HepG2 (cell line): ENCODE data around the gene PIBF1. TPM values are rescaled to one million over a fixed set of nuclear protein-coding genes. Genes with fewer than 3 reads are reported as not detected.

Experiments
- ATAC-seq: fragments of 200-7000 bp; cut with Tn5 transposase; 3 replicates; pipeline ENCODE4 v1.9.1; 2020; ENCODE audit warnings: mild to moderate bottlenecking, moderate library complexity
- BruUV-seq: library from RNA; stranded (reverse); fragments of 400-500 nt; replicated peaks from 2 replicates; lab custom pipeline; 2021; lab: Mats Ljungman, UMichigan
- CTCF ChIA-PET: fragments of 300-600 bp; formaldehyde crosslinking; extraction: SDS; loops from one replicate; lab custom pipeline; 2021; ENCODE audit warnings: low total read pairs, inconsistent platforms, low intra/inter-chr PET ratio; lab: Yijun Ruan, JAX
- POLR2A ChIA-PET: fragments of 350-600 bp; sonication (Branson Sonifier 250); formaldehyde crosslinking; loops from one replicate; lab custom pipeline; 2020; ENCODE audit warnings: antibody characterized with exemption, inconsistent platforms; lab: Yijun Ruan, JAX
- DNase-seq: peaks from one replicate; pipeline ENCODE4 v3.0.0-alpha.2; 2015; ENCODE audit warnings: low spot score
- FAIRE-seq: peaks from 3 replicates; lab custom pipeline; 2011; peaks lifted over from hg19 to GRCh38; lab: Jason Lieb, UNC
- H2AFZ ChIP-seq: one replicate; pipeline ENCODE4 v1.6.1; 2011; ENCODE audit warnings: low read length, inconsistent platforms
- H3K27ac ChIP-seq: fragments of 300-600 bp; 3 replicates; pipeline ENCODE4 v1.8.0; 2011; ENCODE audit warnings: mixed run types, mild to moderate bottlenecking, mixed read lengths, low read length, inconsistent platforms; ENCODE audit not compliant: insufficient read depth; ENCODE audit errors: extremely low read length
- H3K27me3 ChIP-seq, 2 experiments: fragments of 200-600 bp in 1 of 2; 2 replicates in 1 of 2; 3 replicates in 1 of 2; pipeline versions ENCODE4 v1.6.0 to v1.8.0; 2011; ENCODE audit warnings: low read length in 2 of 2, mild to moderate bottlenecking in 2 of 2, moderate library complexity in 2 of 2, inconsistent platforms in 1 of 2; ENCODE audit not compliant: insufficient read depth in 2 of 2, control insufficient read depth in 1 of 2
- H3K36me3 ChIP-seq, 2 experiments: fragments of 200-600 bp in 1 of 2; replicated peaks in 1 of 2; 2 replicates in 1 of 2; 3 replicates in 1 of 2; pipeline versions ENCODE4 v1.5.1 to v1.8.0; 2011; ENCODE audit warnings: low read length in 2 of 2, inconsistent platforms in 1 of 2; ENCODE audit not compliant: insufficient read depth in 2 of 2, control insufficient read depth in 1 of 2
- H3K4me1 ChIP-seq: 2 replicates; pipeline ENCODE4 v1.5.1; 2012; ENCODE audit warnings: low read length, inconsistent platforms; ENCODE audit not compliant: insufficient read depth
- H3K4me2 ChIP-seq: 2 replicates; pipeline ENCODE4 v1.6.0; 2011; ENCODE audit warnings: low read depth, low read length, inconsistent platforms
- H3K4me3 ChIP-seq, 3 experiments: fragments of 200-600 bp in 1 of 3; sonication (generic), shearing (Covaris generic) in 1 of 3; replicated peaks in 1 of 3; 2 replicates each; pipeline ENCODE4 v1.5.1; 2011 to 2016; ENCODE audit warnings: low read length in 3 of 3, inconsistent platforms in 2 of 3, low read depth in 2 of 3, mild to moderate bottlenecking in 2 of 3, control low read depth in 1 of 3, mixed read lengths in 1 of 3; ENCODE audit not compliant: insufficient read depth in 1 of 3
- H3K79me2 ChIP-seq: one replicate; pipeline ENCODE4 v1.6.1; 2011; ENCODE audit warnings: low read length, inconsistent platforms; ENCODE audit not compliant: insufficient read depth
- H3K9ac ChIP-seq: 2 replicates; pipeline ENCODE4 v1.6.0; 2011; ENCODE audit warnings: mild to moderate bottlenecking, low read depth, low read length, inconsistent platforms; ENCODE audit not compliant: insufficient read depth
- H3K9me3 ChIP-seq: 2 replicates; pipeline ENCODE4 v1.5.1; 2012; ENCODE audit warnings: mild to moderate bottlenecking, low read length
- H4K20me1 ChIP-seq: 2 replicates; pipeline ENCODE4 v1.6.0; 2011; ENCODE audit warnings: inconsistent platforms, mild to moderate bottlenecking, low read length, moderate library complexity; ENCODE audit not compliant: insufficient read depth
- ARID5B ChIP-seq: IDR thresholded peaks from 2 replicates; pipeline ENCODE4 v1.4.0; 2020; ENCODE audit warnings: mild to moderate bottlenecking, missing genetic modification reagents
- CHD2 ChIP-seq: IDR thresholded peaks from 2 replicates; pipeline ENCODE4 v1.6.1; 2011; ENCODE audit warnings: low read depth, low read length, improper control_type of control experiment
- GTF2F1 ChIP-seq: fragments of 150-350 bp; IDR thresholded peaks from 2 replicates; pipeline ENCODE4 v1.6.1; 2014; ENCODE audit warnings: low read length
- HMGA1 ChIP-seq: sonication (generic); formaldehyde crosslinking; conservative IDR thresholded peaks from 2 replicates; pipeline ENCODE4 v1.4.0; 2020; ENCODE audit warnings: missing genetic modification reagents
- NR2F1 ChIP-seq, 2 experiments: fragments of 450-650 bp in 1 of 2; formaldehyde crosslinking in 1 of 2; IDR thresholded peaks; 2 replicates each; pipeline versions ENCODE4 v1.5.0 to v1.6.1; 2016 to 2020; ENCODE audit warnings: mild to moderate bottlenecking in 1 of 2, missing compliant biosample characterization in 1 of 2, missing genetic modification reagents in 1 of 2, moderate library complexity in 1 of 2
- SALL2 ChIP-seq: sonication (generic); formaldehyde crosslinking; IDR thresholded peaks from 2 replicates; pipeline ENCODE4 v1.8.1; 2023; ENCODE audit warnings: mild to moderate bottlenecking, missing genetic modification reagents, inconsistent platforms
- SP1 ChIP-seq, 2 experiments: fragments of 450-650 bp in 1 of 2; sonication (generic) in 1 of 2; formaldehyde crosslinking in 1 of 2; IDR thresholded peaks; 2 replicates each; pipeline versions ENCODE4 v1.4.0 to v1.6.1; 2016 to 2020; ENCODE audit warnings: missing genetic modification reagents in 1 of 2
- XBP1 ChIP-seq: sonication (generic); formaldehyde crosslinking; IDR thresholded peaks from 2 replicates; pipeline ENCODE4 v1.5.0; 2020; ENCODE audit warnings: missing genetic modification reagents
- ZBTB49 ChIP-seq: sonication (generic); formaldehyde crosslinking; IDR thresholded peaks from 2 replicates; pipeline ENCODE4 v1.4.0; 2020; ENCODE audit warnings: missing genetic modification reagents, borderline replicate concordance
- WGBS: methylation state at CpG from one replicate; pipeline ENCODE4 v1.1.6; 2017; ENCODE audit warnings: low lambda C conversion rate; 5-methylcytosine and 5-hydroxymethylcytosine counted together
- in situ Hi-C: cut with HindIII; loops from 2 replicates; pipeline ENCODE4 v1.10.0; 2017; ENCODE audit warnings: low pct_unique_long_range_greater_than_20kb; ENCODE audit not compliant: extremely low pct_ligation_motif_present
- intact Hi-C: fragments of 100-400 bp; cut with micrococcal nuclease; formaldehyde crosslinking; loops from one replicate; pipeline ENCODE4 v1.10.0; 2022; ENCODE audit not compliant: unreplicated experiment
- polyA plus RNA-seq, 8 experiments: library from polyadenylated mRNA; depleted of rRNA in 3 of 8; stranded (reverse) in 7 of 8; unstranded in 1 of 8; fragments of >200 nt; fragmentation: Illumina TruSeq in 4 of 8; extraction: Trizol in 4 of 8; gene quantifications; 2 replicates each; pipeline versions ENCODE4 v1.2.1 to v1.2.3, GENCODE V29; 2011 to 2016; ENCODE audit warnings: low read depth in 4 of 8, missing spikeins in 1 of 8, mixed read lengths in 1 of 8; ENCODE audit not compliant: insufficient read depth in 1 of 8
- total RNA-seq, 5 experiments: library from RNA; depleted of rRNA; stranded (reverse); fragments of >200 nt; fragmentation: Illumina TruSeq; extraction: Trizol; gene quantifications; 2 replicates each; pipeline ENCODE4 v1.2.3, GENCODE V29; 2016; ENCODE audit warnings: low read depth in 1 of 5

PIBF1 gene
- total and polyA plus RNA-seq, 2 of the 13 experiments (the other 11 are each of a cell fraction or from before 2014, with no cell fraction given), result 4.2 to 15.8 TPM

GRCh38 chr13:72959643-72960042, 177.7 kb downstream of the PIBF1 start:
- no peak for ATAC-seq
- DNase-seq, result no peak
- no peak for TF ChIP-seq SP1 (IDR thresholded peaks at IDR 0.05)
- no peak for TF ChIP-seq SP1 (CRISPR knock-in tag; IDR thresholded peaks at IDR 0.05)
- TF ChIP-seq XBP1 (CRISPR knock-in tag), result no peak
- TF ChIP-seq GTF2F1, result no peak
- no peak for TF ChIP-seq NR2F1 (CRISPR knock-in tag; IDR thresholded peaks at IDR 0.05)
- no peak for TF ChIP-seq ARID5B (CRISPR knock-in tag)
- TF ChIP-seq CHD2, result no peak
- TF ChIP-seq HMGA1 (CRISPR knock-in tag), result no peak
- no peak for TF ChIP-seq ZBTB49 (CRISPR knock-in tag)
- no peak for TF ChIP-seq SALL2 (CRISPR knock-in tag)
- Histone ChIP-seq H3K4me3 (no peak overlapping the region), H3K4me2 (no peak overlapping the region), H4K20me1 (no peaks in the 10 kb centered on the region), H3K27ac (no peak overlapping the region), H3K27me3 (no peaks in the 10 kb centered on the region; a peak in 1 of 5 replicates), H3K36me3 (no peaks in the 10 kb centered on the region), H3K9ac (no peak overlapping the region), H3K9me3 (no peaks in the 10 kb centered on the region), H2AFZ (no peak overlapping the region), H3K79me2 (no peaks in the 10 kb centered on the region), H3K4me1 (peaks cover 13% of the 10 kb centered on the region; the same call in 1 of the 2 replicates)
- FAIRE-seq, result no peak
- no TSS peak for BruUV-seq
- intact Hi-C loops (loop anchor here (1.0 kb wide), 1 partner anchor 18 kb away; no protein-coding TSS in a partner anchor), in situ Hi-C loops (no loop called here)
- 100% methylated on average over 1 of the region's 1 CpG for WGBS
- ChIA-PET CTCF (no interaction called here), POLR2A (no interaction called here)
